ENCODE data around the gene UBE3D.
"Not testable (repeated sequence)": the region's sequence is repeated elsewhere in the genome, so short reads cannot be mapped to it uniquely, and the experiment has no call there.

Gene UBE3D

DNA sequence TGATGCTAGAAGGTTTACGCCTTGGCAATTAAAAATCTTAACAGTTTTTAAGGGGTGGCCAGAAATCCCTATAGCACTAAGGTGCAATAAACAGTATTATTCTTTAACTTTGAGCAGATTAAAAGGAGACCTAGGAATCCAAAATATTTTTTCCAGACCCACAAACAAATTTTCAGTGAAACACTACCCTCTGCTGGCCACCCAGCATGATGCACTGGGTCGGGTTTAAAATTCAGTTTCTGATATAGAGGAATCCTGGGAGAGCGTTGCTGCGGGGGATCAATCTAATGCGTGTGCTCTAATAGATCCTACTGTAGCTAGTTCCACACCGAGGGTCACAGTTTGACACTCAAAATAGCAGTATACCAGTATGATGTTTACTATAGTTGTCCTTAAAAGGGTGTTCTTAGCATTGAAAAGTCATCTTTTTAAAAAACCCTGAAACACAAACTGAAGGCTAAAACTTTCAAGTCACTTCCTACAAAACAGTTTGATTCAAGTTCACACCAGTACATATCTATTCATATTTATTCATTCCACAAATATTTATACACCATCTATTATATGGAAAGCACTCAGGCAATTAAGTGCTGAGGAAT, 10.2 kb downstream of the UBE3D start:
- DNase-seq (ENCODE audit: low read depth), result no peak

DNA sequence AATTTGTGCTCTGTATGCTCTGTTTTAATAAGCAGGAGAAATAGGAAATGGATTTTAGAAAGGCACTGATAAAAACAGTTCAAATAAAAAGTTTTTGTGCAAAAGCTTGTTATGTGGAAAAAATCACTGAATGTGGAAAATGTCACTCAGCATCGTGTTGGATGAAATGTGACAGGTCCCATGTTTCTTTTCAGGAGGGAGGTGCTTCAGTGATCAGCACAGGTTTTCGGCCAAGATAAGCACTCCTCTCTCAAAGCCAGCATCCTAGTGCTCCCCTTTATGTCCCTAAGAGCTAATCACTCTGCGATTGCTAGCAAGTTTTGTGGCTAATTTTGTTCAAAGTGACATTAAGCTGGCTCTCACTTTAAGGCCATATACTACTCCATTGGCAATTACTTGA, 12.0 kb downstream of the UBE3D start:
- DNase-seq (ENCODE audit: low read depth), result no peak

DNA sequence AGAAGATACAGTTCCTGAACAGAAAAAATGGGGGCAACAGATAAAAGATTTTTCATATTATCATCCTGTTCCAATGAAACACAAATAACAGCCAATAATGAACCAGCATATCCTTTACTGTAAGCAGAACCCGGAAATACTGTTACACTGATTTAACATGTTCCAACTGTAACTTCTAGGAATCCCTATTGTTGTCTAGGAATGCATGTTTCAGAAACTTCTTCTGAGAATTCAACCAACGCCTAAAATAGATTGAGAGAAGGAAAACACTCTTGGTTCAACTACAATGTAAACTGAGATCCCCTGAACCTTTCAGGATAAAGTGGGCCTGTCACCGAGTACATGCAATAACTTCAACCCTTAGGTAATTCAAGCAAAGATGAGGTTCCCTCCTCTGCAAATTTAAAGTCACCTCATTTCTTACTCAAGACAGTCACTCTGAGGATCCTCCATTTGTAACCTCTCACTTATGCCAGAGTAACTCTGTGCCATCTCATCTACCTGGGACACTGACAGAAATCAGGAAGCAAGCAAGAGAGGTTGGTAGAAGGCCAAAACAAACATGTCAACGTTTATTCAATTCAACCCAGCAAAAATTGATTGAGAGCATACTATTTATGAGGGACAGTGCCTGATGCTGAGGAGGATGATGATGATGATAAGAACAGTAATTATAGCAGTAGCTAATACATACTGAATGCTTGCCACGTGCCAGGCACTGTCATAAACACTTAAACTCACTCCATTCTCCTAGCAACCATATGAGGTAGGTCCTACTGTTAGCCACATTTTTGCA, 14.1 kb downstream of the UBE3D start:
- DNase-seq (ENCODE audit: low read depth), result no peak

DNA sequence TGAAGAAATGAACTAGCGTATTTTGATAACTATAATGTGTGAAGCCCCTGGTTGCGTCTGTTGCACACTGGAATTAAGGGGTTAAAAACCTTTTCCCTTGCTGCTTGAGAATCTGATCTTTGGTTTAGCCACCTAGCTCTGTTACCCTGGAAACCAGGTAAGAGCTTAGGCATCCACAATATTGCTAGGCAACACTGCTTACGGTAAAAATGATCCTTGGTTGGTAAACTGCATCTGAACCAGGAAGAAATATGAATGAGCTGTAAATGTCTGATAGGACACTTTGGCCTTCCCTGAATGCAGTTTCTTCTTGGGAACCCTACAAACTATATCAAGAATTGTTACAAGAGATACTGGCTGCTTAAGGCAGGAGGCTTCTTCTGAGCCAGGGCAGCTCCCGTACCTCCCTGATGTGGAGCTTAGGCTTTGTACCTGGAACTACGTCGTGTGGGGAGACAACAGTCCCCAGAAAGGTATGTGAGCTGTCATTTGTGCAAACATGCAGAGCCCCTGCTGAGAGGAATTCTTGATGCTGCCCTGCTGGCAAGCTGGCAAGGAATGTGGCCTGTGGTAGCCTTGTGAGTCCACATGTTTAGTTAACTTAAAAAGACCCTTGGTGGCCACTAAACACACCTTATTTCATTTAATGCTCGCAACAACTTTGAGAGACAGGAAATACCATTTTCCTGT, 18.4 kb downstream of the UBE3D start:
- no peak for DNase-seq (ENCODE audit: low read depth)

DNA sequence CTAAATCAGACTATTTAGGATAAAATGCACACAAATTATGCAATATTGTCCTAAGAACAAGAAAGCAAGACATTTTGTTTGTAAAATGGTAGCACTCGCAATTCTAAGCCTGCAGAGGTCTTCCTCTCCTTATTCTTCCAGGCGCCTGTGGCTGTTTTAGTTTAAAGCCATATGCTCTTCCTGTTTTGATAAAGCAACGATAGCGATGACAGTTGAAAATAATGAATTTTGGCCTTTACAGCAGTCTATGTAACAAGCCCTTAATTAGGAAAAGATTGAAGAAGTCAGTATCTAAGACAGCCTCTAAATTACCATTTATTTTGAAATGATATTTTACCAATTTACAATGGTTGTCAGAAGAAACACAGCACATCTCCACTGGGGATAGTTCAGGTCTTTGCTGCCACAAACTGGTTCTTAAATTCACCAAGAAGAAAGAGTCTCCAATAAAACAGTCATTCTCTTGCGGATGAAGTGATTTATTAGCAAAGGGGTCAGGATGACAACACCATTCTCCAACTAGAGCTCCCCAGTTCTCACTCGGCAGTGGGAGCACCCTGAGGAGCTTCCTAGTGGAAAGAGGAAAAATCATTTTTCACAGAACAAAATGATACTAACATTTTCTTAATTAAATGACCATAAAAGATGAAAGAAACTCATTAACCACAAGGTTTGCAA, 21.4 kb downstream of the UBE3D start:
- no peak for DNase-seq (ENCODE audit: low read depth)

DNA sequence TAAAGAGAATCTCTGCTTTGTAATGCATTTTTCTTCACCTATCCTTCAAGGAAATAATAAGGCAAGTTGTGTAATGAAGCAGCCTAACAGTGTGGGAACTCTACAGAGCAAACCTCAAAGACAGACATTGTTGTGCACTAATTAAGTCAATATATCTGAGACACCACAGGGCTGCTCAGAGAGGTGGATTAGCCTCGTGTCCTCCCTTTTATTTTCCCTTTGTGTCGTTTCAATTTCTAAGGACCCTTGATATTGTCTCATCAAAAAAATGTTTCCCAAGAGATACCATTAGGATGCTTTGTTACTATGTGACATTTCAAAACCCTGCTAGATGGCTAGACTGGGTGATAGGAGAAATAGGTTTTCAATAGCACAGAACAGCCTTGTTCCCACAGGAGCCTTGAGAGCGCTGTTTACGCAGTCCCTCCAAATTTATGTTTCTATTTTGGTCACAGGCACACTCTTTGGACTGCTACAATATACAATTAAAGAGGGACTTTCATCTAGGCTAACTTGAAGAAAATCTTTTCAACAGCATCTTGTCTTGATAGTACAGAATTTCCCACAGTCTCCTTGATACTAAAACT, 23.1 kb downstream of the UBE3D start:
- DNase-seq (ENCODE audit: low read depth), result no peak

DNA sequence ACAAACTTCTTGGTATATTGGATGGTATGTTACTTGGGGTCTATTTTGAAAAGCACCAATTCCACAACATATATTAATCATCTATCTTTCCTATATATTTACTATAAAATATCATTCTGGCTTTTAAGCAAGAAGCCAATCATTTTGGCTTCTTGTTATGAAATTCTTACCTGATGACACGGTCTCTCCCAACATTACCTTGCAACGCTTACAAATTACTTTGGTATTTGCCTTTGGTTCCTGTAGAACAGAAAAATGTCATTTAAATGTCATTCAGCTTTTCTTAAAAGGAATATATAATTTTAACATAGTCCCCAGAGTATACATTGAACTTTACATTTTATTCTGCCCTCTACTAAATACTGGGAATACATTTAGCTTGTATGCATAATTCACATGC, 27.4 kb downstream of the UBE3D start:
- no peak for DNase-seq (ENCODE audit: low read depth)

DNA sequence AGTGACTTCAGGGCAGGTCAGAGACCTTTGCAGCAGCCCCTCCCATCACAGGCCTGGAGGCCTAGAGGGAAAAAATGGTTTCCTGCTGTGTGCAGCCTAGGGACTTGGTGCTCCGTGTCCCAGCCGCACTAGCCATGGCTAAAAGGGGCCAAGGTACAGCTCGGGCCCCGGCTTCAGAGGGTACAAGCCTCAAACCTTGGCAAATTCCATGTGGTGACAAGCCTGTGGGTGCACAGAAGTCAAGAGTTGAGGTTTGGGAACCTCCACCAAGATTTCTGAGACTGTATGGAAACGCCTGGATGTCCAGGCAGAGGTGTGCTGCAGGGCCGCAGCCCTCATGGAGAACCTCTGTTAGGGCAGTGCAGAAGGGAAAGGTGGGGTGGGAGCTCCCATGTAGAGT, 34.0 kb downstream of the UBE3D start:
- no peak for DNase-seq (ENCODE audit: low read depth)

DNA sequence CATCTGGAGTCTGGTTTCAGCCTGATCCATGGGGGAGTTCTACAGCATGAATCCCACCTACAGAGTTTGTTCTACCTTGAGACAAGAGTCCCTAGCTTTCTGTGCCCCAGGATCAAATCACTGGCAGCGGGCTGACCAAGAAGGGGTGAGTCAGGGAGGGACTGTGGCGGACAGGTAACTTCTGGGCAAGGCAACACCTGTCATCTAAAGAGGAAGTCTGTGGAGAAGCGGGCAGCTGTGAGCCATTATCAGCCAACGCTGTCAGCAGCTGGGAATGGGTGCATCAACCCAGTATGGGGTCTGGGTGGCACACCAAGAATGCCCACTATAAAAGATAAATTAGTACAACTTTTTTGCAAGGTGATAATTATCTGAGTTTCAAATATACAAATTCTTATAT, 45.9 kb downstream of the UBE3D start:
- no peak for DNase-seq (ENCODE audit: low read depth)

DNA sequence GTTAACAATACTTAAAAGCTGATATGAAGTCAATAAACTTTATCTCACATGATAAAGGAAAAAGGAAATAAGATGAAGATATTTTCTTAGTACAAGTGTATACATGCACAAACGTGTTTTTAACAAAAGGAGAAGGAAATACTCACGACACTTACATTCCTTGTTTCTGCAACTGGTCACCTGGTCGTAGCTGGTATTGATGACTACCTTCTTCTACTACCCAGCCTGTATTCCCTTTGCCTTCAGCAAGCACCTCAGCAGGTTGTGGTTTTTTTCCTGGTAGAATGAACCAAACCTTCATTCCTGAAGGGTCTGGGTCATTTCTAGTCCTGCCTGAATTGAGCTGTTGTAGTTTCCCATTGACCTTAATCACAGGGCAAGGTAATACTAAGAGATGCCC, 54.5 kb downstream of the UBE3D start:
- DNase-seq (ENCODE audit: low read depth), result not testable (repeated sequence)

DNA sequence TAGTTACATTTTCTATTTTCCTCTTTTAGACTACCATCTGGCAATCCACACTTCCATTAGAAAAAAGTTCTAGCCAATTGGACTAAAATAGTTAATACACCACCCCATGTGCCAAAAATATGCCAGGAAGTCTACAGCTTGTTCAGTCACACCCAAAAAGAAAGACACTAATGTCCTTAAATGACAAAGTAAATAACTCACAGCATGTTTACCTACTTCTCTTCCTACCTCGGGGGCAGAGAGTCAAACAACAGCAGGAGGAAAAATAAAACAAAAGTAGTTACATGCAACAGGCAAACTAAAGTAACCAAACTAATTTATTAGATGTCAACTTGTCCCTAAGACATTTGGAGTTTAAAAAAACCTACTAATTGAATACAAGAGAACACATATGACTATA, 57.0 kb downstream of the UBE3D start:
- no peak for DNase-seq (ENCODE audit: low read depth)

DNA sequence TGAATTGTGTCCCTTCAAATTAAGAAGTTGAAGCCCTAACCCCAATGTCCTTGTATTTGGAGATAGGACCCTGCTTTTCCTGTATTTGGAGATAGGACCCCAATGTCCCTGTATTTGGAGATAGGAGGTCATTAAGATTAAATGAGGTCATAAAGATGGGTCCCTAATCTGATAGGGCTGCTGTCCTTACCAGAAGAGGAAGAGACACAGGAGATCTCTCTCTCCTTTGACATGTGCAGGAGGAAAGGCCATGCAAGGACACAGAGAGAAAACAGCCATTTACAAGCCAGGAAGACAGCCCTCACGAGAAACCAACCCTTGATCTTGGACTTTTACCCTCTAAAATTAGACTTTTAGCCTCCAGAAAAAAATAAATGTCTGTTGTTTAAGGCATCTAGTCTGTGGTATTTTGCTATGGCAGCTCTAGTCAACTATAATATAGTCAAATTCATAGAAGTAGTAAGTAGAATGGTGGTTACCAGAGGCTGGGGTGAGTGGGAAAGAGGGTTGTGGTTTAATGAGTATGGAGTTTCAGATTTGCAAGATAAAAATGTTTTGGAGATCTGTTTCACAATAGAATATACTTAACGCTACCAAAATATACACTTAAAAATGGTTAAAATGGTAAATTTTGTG, 59.3 kb downstream of the UBE3D start:
- DNase-seq (ENCODE audit: low read depth), result no peak

DNA sequence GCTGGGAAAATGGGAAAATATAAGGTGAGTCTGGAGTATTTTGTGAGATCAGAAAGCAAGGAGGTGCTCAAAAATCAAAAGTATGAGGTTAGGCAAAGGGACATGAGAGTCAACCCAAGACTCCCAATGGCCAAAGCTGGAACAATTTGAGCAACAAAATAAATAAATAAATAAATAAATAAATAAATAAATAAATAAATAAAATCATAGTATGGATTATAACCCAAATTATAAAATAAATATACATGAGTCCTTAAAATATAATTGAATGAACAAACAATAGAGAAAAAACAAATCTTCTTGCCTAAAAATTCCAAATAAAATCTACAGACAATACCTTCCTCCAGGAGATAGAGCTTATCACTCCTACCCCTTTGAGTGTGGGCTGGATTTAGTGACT, 69.5 kb downstream of the UBE3D start:
- DNase-seq (ENCODE audit: low read depth), result no peak

DNA sequence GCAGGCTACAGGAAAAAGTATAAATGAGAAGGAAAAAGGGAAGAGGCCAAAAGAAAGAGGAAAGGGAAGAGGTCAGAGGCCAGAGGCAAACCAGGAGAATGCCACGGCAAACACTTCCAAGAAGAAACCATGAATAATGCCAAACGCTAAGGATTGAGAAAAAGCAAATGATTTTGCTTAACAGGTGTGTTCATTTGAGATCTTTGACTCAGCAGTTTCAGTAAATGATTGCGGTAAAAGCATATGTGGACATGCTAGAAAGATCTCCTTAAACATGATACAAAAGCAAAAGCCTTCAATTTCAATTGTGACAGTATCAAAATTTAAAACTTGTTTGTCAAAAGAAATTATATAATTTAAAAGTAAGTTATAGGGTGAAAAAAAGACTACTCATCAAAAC, 70.6 kb downstream of the UBE3D start:
- DNase-seq (ENCODE audit: low read depth), result no peak

DNA sequence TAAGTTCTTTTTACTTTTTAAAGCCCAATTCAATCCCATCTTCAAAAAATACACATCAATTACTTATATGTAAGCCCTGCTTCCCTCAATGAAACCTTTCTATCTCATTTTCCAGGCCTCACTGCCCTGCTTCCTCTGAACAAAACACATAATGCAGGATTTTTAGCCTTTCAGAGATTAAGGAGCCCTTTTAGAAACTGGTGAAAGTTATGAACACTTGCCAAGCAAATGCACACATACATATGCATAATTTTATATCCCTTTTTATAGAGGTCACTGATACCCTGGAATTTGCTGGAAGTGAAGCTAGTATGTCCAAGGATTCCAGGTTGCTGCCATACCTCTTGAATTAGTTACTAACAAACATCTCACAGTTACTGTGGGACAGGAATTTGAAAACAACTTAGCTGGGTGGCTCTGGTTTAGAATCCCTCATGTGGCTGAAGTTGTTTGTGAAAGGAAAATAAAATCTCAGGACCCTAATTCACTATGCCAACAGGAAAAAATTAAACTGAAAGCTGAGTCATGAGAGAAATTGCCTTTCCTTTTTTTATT, 75.8 kb downstream of the UBE3D start:
- DNase-seq (ENCODE audit: low read depth), result no peak

DNA sequence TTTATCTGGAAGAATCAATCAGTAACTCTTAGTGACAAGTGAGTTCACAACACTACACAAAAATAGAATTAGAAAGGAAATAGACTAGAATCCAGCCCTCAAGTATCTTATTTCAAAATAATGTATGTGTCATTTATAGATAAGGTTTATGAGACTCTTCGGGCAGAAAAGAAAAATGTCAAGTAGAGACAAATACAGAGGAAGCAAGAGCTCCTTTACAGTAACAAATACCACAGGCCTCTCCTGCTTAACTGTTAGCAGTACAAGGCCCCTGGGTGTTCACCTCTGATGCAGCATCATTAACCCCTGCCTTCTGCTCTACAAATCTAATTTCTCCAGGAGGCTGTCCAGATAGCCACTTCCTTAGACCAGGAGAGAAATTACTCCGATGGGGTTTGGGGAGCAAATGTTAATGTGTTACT, 76.7 kb downstream of the UBE3D start:
- DNase-seq (ENCODE audit: low read depth), result no peak

DNA sequence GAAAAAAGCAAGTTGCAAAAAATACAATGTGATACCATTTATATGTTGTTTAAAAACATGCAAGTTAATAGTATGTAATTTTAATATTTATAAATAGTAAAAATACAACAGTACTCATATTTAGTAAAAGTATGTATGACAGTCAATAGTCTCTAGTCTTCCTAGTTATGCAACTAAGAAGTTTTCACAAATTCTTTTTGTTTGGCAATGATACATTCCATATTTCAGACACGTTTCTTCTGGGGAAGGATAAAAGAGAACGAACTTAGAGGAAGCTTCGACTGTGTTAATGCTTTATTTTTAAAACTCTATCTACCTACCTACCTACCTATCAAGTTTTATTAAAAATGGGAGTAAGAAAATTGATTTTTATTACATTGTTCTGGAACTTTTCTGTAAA, 77.7 kb downstream of the UBE3D start:
- no peak for DNase-seq (ENCODE audit: low read depth)

DNA sequence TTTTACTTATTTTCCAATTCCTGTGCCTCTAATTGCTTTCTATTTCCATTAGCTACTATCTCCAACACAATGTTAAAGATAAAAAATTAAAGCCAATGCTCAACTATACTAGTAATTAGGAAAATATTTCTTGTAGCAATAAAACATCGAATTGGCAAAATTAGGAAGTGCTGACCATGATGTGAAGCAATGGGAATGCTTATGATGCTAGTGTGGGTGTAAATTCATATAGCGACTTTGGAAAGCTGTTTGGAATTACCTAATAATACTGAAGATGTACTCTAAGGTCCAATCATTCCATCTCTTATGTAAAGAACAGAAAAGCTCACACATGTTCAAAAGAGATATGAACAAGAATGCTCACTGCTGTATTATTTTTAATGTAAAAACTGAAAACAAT, 78.2 kb downstream of the UBE3D start:
- DNase-seq (ENCODE audit: low read depth), result no peak

DNA sequence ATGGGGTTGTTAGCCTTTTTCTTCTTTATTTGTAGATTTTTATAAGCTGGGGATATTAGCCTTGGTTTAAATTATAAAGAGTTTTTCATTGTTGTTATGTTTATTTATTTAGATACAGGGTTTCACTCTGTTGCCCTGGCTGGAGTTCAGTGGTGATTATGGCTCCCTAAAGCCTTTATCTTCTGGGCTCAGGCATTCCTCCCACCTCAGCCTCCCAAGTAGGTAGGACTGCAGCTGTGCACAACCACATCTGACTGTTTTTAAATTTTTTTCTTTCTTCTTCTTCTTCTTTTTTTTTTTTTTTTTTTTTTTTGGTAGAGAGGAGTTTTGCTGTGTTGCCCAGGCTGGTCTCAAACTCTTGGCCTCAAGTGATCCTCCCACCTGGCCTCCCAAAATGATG, 80.9 kb downstream of the UBE3D start:
- no peak for DNase-seq (ENCODE audit: low read depth)

DNA sequence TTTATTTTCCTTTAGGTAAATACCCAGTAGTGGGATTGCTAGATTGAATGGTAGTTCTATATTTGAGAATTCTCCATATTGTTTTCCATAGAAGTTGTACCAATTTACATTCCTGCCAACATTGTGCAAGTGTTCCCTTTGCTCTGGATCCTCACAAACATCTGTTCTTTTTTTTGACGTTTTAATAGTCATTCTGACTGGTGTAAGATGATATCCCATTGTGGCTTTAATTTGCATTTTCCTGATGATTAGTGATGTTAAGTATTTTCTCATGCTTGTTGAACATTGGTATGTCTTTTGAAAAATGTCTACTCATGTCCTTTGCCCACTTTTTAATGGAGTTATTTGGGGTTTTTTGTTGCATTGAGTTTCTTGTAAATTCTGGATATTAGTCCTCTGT, 85.6 kb downstream of the UBE3D start:
- DNase-seq (ENCODE audit: low read depth), result no peak

DNA sequence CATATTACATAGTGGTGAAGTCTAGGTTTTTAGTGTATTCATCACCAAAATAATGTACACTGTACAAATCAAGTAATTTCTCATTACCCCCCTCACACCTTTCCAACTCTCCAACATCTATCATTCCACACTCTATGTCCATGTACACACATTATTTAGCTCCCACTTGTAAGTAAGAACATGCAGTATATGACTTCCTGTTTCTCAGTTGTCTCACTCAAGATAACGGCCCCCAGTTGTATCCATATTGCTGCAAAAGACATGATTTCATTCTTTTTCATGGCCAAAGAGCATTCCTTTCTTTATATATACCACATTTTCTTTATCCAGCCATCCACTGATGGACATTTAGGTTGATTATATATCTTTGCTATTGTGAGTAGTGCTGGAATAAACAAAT, 86.0 kb downstream of the UBE3D start:
- DNase-seq (ENCODE audit: low read depth), result no peak
